ENCODE results near the gene ZNF646.

- peak in 3 of 4 experiments; percentile 5 to 24 (median 17) for TF ChIP-seq CTCF (IDR thresholded peaks at IDR 0.05)
- peak; percentile 43 to 62 for TF ChIP-seq POLR2A (IDR thresholded peaks at IDR 0.05)
- TF ChIP-seq EP300 (IDR thresholded peaks at IDR 0.05), result no peak
Measured at GRCh38 chr16:31094424-31095120, 20.4 kb downstream of the ZNF646 start, which contains the start of gene VKORC1.

All from gastroesophageal sphincter (tissue), 3 donors.